Trophoblast cell (in vitro differentiated cells and primary cell): ENCODE data around the gene TMEM120B.

Source experiments
- DNase-seq, 2 donors: peaks; one replicate each; pipeline ENCODE4 v3.0.0-alpha.2; 2016
- H2AFZ ChIP-seq: 2 replicates; pipeline ENCODE4 v1.6.1; 2013; ENCODE audit warnings: low read length, moderate library complexity, mild to moderate bottlenecking; ENCODE audit not compliant: insufficient read depth, poor library complexity
- H2AK5ac ChIP-seq: 2 replicates; pipeline ENCODE4 v1.6.1; 2013; ENCODE audit warnings: mild to moderate bottlenecking, low read length
- H2BK120ac ChIP-seq: 2 replicates; pipeline ENCODE4 v1.6.1; 2013; ENCODE audit warnings: low read length, mild to moderate bottlenecking, moderate library complexity; ENCODE audit not compliant: insufficient read depth, poor library complexity
- H2BK12ac ChIP-seq: 2 replicates; pipeline ENCODE4 v1.6.1; 2013; ENCODE audit warnings: mild to moderate bottlenecking, low read length, moderate library complexity
- H2BK5ac ChIP-seq: 2 replicates; pipeline ENCODE4 v1.6.1; 2013; ENCODE audit warnings: low read length, low read depth, moderate library complexity, mild to moderate bottlenecking; ENCODE audit not compliant: poor library complexity
- H3K14ac ChIP-seq: 2 replicates; pipeline ENCODE4 v1.6.1; 2013; ENCODE audit warnings: mild to moderate bottlenecking, low read length
- H3K18ac ChIP-seq: 2 replicates; pipeline ENCODE4 v1.6.1; 2013; ENCODE audit warnings: mild to moderate bottlenecking, low read length
- H3K23ac ChIP-seq: 2 replicates; pipeline ENCODE4 v1.6.1; 2013; ENCODE audit warnings: low read length
- H3K27ac ChIP-seq: 2 replicates; pipeline ENCODE4 v1.5.1; 2013; ENCODE audit warnings: low read depth, mild to moderate bottlenecking, inconsistent platforms, low read length, moderate library complexity
- H3K27me3 ChIP-seq: 2 replicates; pipeline ENCODE4 v1.6.1; 2013; ENCODE audit warnings: inconsistent platforms, mild to moderate bottlenecking, low read length, moderate library complexity; ENCODE audit not compliant: insufficient read depth
- H3K36me3 ChIP-seq, 2 experiments: 1 replicate in 1 of 2; 2 replicates in 1 of 2; pipeline ENCODE4 v1.6.1; 2013; ENCODE audit warnings: low read length in 2 of 2, mild to moderate bottlenecking in 2 of 2, moderate library complexity in 1 of 2; ENCODE audit not compliant: insufficient read depth in 2 of 2, control insufficient read depth in 1 of 2
- H3K4ac ChIP-seq: 2 replicates; pipeline ENCODE4 v1.6.1; 2013; ENCODE audit warnings: low read depth, mild to moderate bottlenecking, low read length, moderate library complexity
- H3K4me1 ChIP-seq, 2 experiments: 1 replicate in 1 of 2; 2 replicates in 1 of 2; pipeline ENCODE4 v1.6.1; 2013; ENCODE audit warnings: low read length in 2 of 2, mild to moderate bottlenecking in 2 of 2, moderate library complexity in 1 of 2; ENCODE audit not compliant: insufficient read depth in 2 of 2, control insufficient read depth in 1 of 2
- H3K4me2 ChIP-seq: 2 replicates; pipeline ENCODE4 v1.6.1; 2013; ENCODE audit warnings: inconsistent platforms, mild to moderate bottlenecking, low read length, moderate library complexity
- H3K4me3 ChIP-seq: 2 replicates; pipeline ENCODE4 v1.5.1; 2013; ENCODE audit warnings: mild to moderate bottlenecking, low read depth, low read length, inconsistent platforms
- H3K79me1 ChIP-seq: one replicate; pipeline ENCODE4 v1.6.1; 2013; ENCODE audit warnings: low read length
- H3K79me2 ChIP-seq: 2 replicates; pipeline ENCODE4 v1.6.1; 2013; ENCODE audit warnings: low read length, mild to moderate bottlenecking; ENCODE audit not compliant: control insufficient read depth, insufficient read depth, poor library complexity
- H3K9ac ChIP-seq: 2 replicates; pipeline ENCODE4 v1.6.1; 2013; ENCODE audit warnings: mild to moderate bottlenecking, low read length
- H3K9me3 ChIP-seq: 2 replicates; pipeline ENCODE4 v1.6.1; 2013; ENCODE audit warnings: low read depth, mild to moderate bottlenecking, control low read depth, inconsistent platforms, low read length; ENCODE audit not compliant: insufficient read depth
- H4K12ac ChIP-seq: 2 replicates; pipeline ENCODE4 v1.6.1; 2013; ENCODE audit warnings: low read depth, mild to moderate bottlenecking, low read length, moderate library complexity
- H4K8ac ChIP-seq: 2 replicates; pipeline ENCODE4 v1.6.1; 2013; ENCODE audit warnings: low read depth, mild to moderate bottlenecking, low read length, moderate library complexity
- H4K91ac ChIP-seq: one replicate; pipeline ENCODE4 v1.6.1; 2013; ENCODE audit warnings: low read depth, mild to moderate bottlenecking, low read length, moderate library complexity
- WGBS: extraction: QIAGEN DNeasy Blood & Tissue Kit; methylation state at CpG from one replicate; pipeline ENCODE4 v1.1.7; 2013; ENCODE audit warnings: missing lambda C conversion rate; ENCODE audit not compliant: insufficient read length, insufficient coverage; ENCODE audit errors: extremely low coverage; 5-methylcytosine and 5-hydroxymethylcytosine counted together

The TMEM120B gene

DNA sequence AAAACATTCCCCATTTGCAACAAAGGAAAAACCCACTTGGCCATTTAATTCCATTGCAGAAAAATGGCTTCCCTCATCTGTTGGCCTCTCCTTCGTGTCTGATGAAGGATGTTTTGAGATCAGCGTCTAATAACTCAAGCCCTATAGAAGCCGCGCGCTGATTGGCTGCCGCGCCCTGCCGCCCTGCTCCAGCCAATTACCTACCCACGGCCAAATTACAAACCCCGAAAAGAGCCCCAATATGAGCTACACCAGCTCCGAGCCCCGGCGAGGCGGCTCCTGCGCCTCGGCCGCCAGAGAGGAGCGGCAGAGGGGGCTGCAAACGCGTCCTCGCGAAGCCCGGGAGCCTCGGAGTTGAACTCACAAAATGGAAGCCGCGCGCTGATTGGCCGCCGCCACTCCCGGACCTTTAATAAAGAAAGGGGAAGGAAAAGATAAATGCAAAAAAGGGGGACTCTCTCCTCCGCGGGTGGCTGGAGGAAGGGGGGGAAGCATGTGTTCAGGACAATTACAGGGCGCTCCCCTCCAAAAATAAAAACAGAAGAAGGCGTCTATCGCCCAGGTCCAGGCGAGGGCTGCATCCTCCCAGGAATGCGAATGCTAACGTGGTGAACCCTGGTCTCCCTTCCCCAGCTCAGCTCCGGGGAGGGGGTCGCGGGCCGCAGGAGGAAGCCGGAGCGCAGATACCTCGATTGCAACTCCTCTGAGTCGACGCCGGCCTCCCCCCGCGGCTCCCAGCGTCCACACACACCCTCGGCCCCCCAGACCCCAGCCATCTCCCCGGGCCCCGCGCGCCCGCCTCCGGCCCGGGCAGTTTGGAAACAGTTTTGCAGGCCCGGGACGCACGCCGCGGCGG, 90.5 kb downstream of the TMEM120B start:
- Histone ChIP-seq H4K91ac (peak overlapping the region; percentile 92), H3K9me3 (no peaks in the 10 kb centered on the region)

DNA sequence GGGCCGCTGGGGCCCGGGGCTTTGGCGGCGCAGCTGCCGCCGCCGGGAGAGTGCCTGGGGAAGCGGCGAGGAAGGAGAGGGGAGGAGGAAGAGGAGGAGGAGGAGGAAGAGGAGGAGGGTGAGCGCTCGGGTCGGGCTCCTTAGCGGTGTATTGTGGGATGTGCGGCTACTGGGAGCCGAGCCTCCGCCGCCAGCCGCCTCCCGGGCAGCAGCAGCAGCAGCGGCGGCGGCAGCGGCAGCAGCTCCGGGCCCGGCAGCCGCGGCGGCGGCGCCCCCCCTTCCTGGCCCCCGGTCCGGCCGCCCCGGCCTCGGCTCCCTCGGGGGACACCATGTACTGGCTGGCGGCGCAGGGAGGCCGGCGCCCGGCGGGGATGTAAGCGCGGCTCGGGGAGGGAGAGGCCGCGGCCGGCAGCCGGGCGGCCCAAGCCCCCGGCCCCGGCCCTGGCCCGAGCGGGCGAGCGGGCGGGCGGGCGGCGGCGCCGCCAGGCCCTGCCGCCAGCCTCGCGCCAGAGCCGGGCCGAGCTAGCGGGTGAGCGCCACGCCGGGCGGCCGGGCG, 91.4 kb downstream of the TMEM120B start, which contains the start of gene SETD1B:
SETD1B (plus strand) TSS at position 149 of the 556 bp plus-strand sequence. CDS start 729 bp downstream, outside the sequence.
- Histone ChIP-seq H3K79me2 (peaks cover 43% of the 10 kb centered on the region), H2BK12ac (peak within 1 kb of the TSS; percentile 28), H3K18ac (peak within 1 kb of the TSS; percentile 92), H3K4me3 (peak within 1 kb of the TSS; percentile 77), H3K4me2 (peak within 1 kb of the TSS; percentile 97), H3K4ac (peak within 1 kb of the TSS; percentile 68), H2AFZ (peak within 1 kb of the TSS; percentile 62), H3K27ac (peak within 1 kb of the TSS; percentile 94), H3K27me3 (no peaks in the 10 kb centered on the region), H3K14ac (peak within 1 kb of the TSS; percentile 95), H3K4me1 (peaks cover 12 to 13% of the 10 kb centered on the region in 2 experiments), H3K36me3 (peaks cover 15 to 24% of the 10 kb centered on the region in 2 experiments), H4K8ac (peak within 1 kb of the TSS; percentile 95), H2AK5ac (peak within 1 kb of the TSS; percentile 84), H3K23ac (no peak within 1 kb of the TSS), H2BK120ac (peak within 1 kb of the TSS; percentile 90), H4K91ac (peak within 1 kb of the TSS; percentile 92), H3K79me1 (peaks cover 45% of the 10 kb centered on the region), H3K9me3 (no peaks in the 10 kb centered on the region), H3K9ac (peak within 1 kb of the TSS; percentile 88), H2BK5ac (peak within 1 kb of the TSS; percentile 94), H4K12ac (peak within 1 kb of the TSS; percentile 91)
- WGBS = no CpG with 5 or more reads among the region's 74 CpGs
- DNase-seq = peak in 1 of 2 donors; percentile 47

More for the DNA sequence above, 90.5 kb downstream of the TMEM120B start:
- peaks cover 46% of the 10 kb centered on the region for H3K79me2 ChIP-seq
- peak overlapping the region; percentile 28 for H2BK12ac ChIP-seq
- peak overlapping the region; percentile 77 for H3K4me3 ChIP-seq
- H3K4me2 ChIP-seq = peak overlapping the region; percentile 97
- peaks cover 20 to 22% of the 10 kb centered on the region in 2 experiments for H3K4me1 ChIP-seq
- H3K9ac ChIP-seq = peak overlapping the region; percentile 87
- DNase-seq = peak; percentile 84 to 93
- H2BK120ac ChIP-seq = peak overlapping the region; percentile 90
- peak overlapping the region; percentile 94 for H2BK5ac ChIP-seq
- no peaks in the 10 kb centered on the region for H3K27me3 ChIP-seq
- peak overlapping the region; percentile 95 for H4K8ac ChIP-seq
- H3K14ac ChIP-seq = peak overlapping the region; percentile 95
- peak overlapping the region; percentile 68 for H3K4ac ChIP-seq
- H2AFZ ChIP-seq = peak overlapping the region; percentile 62
- peak overlapping the region; percentile 94 for H3K27ac ChIP-seq
- H4K12ac ChIP-seq = peak overlapping the region; percentile 91
- no CpG with 5 or more reads among the region's 65 CpGs for WGBS
- H3K79me1 ChIP-seq = peaks cover 45% of the 10 kb centered on the region
- H3K23ac ChIP-seq = no peak overlapping the region
- peak overlapping the region; percentile 92 for H3K18ac ChIP-seq
- H2AK5ac ChIP-seq = peak overlapping the region; percentile 84
- H3K36me3 ChIP-seq = peaks cover 12 to 23% of the 10 kb centered on the region in 2 experiments

DNA sequence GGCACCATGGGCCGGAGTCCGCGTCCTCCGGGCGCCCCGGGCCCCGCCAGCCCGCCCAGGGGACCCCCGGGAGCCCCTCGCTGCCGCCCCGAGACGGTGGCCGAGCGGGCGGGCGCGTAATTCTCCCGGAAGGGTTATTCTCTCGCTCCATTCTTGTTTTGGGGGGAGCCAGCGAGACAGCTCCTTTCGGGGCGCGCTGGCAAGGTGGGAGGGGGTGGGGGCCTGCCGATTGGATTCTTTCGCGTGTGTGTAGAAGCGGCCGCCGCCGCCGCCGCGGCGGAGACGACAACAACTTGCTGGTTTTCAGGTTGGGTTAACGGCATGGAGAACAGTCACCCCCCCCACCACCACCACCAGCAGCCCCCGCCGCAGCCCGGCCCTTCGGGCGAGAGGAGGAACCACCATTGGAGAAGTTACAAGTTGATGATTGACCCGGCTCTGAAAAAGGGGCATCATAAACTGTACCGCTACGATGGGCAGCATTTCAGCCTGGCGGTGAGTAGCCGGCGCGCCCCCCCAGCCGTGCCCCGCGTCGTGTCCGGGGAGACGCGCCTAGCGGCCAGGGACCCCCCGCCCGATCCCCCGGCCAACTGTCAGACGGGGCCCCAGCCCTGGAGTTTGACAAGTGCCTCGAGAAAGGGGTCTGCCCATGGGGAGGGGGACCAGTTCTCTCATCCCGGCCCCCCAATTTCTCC, 92.0 kb downstream of the TMEM120B start:
- Histone ChIP-seq H3K9me3 (no peaks in the 10 kb centered on the region), H3K36me3 (peaks cover 21 to 25% of the 10 kb centered on the region in 2 experiments)

More for the DNA sequence above, 92.0 kb downstream of the TMEM120B start:
- peak overlapping the region; percentile 77 for H3K4me3 ChIP-seq
- H2AFZ ChIP-seq = peak overlapping the region; percentile 55
- H2BK120ac ChIP-seq = peak overlapping the region; percentile 4
- peak overlapping the region; percentile 60 for H4K91ac ChIP-seq
- no peak overlapping the region for H2BK12ac ChIP-seq
- H3K18ac ChIP-seq = peak overlapping the region; percentile 4
- H3K4me1 ChIP-seq = peaks cover 8 to 11% of the 10 kb centered on the region in 2 experiments
- peak overlapping the region; percentile 88 for H3K9ac ChIP-seq
- no CpG with 5 or more reads among the region's 63 CpGs for WGBS
- peak in 1 of 2 donors; percentile 56 for DNase-seq
- peak overlapping the region; percentile 94 for H3K27ac ChIP-seq
- no peak overlapping the region for H4K12ac ChIP-seq
- H3K14ac ChIP-seq = peak overlapping the region; percentile 68
- H3K79me1 ChIP-seq = peaks cover 39% of the 10 kb centered on the region
- H2BK5ac ChIP-seq = peak overlapping the region; percentile 49
- H3K79me2 ChIP-seq = peaks cover 39% of the 10 kb centered on the region
- no peaks in the 10 kb centered on the region for H3K27me3 ChIP-seq
- no peak overlapping the region for H3K23ac ChIP-seq
- peak overlapping the region; percentile 0 for H2AK5ac ChIP-seq
- H3K4me2 ChIP-seq = peak overlapping the region; percentile 97
- peak overlapping the region; percentile 64 for H4K8ac ChIP-seq
- H3K4ac ChIP-seq = peak overlapping the region; percentile 25
